Activated CD4-positive, alpha-beta T cell treated with anti-CD3 and anti-CD28 coated beads, Interleukin-2, amount 10 ng/mL, durations not matched to agents 7 days and 5 days (primary cell): ENCODE data around the gene MRPL41. TPM values are rescaled to one million over a fixed set of nuclear protein-coding genes. Genes with fewer than 3 reads are reported as not detected.
"Not testable (repeated sequence)": the region's sequence is repeated elsewhere in the genome, so short reads cannot be mapped to it uniquely, and the experiment has no call there.

ENCODE experiments used
- CTCF ChIA-PET: fragments of 350-600 bp; sonication (Branson Sonifier 250); formaldehyde crosslinking; loops from one replicate; lab custom pipeline; 2021; ENCODE audit warnings: antibody characterized with exemption; lab: Charles Lee
- POLR2A ChIA-PET: fragments of 350-600 bp; sonication (Branson Sonifier 250); formaldehyde crosslinking; loops from one replicate; lab custom pipeline; 2021; ENCODE audit warnings: antibody characterized with exemption; lab: Charles Lee
- DNase-seq: peaks from one replicate; pipeline ENCODE4 v3.0.0-alpha.2; 2020
- H3K27ac Mint-ChIP-seq: one replicate; pipeline ENCODE4 v1.8.0; 2021; ENCODE audit warnings: mild to moderate bottlenecking, moderate library complexity, mixed read lengths
- H3K27me3 Mint-ChIP-seq: one replicate; pipeline ENCODE4 v1.8.0; 2021; ENCODE audit warnings: mixed read lengths
- H3K36me3 Mint-ChIP-seq: one replicate; pipeline ENCODE4 v1.8.0; 2021; ENCODE audit warnings: low read depth, mixed read lengths
- H3K4me1 Mint-ChIP-seq: one replicate; pipeline ENCODE4 v1.8.0; 2021; ENCODE audit warnings: mixed read lengths
- H3K4me3 Mint-ChIP-seq: one replicate; pipeline ENCODE4 v1.8.0; 2021; ENCODE audit warnings: mild to moderate bottlenecking, moderate library complexity, mixed read lengths
- H3K9me3 Mint-ChIP-seq: one replicate; pipeline ENCODE4 v1.8.0; 2021; ENCODE audit warnings: mixed read lengths
- total RNA-seq, 2 experiments: library from RNA; stranded (reverse); gene quantifications; one replicate each; pipeline ENCODE4 v1.2.3, GENCODE V29; 2021

Gene MRPL41
- 10 to 100 TPM; 30.2 to 37.1 TPM for total RNA-seq

- Mint-ChIP-seq H3K4me3 (peak within 1 kb of the TSS; percentile 75), H3K4me1 (peaks cover 20% of the 10 kb centered on the region), H3K27me3 (no peaks in the 10 kb centered on the region), H3K27ac (peak within 1 kb of the TSS; percentile 85), H3K36me3 (no peaks in the 10 kb centered on the region), H3K9me3 (no peaks in the 10 kb centered on the region)
- POLR2A ChIA-PET, result no interaction called here
- CTCF ChIA-PET, result interaction anchor here (0.6 to 1.8 kb wide), 7 partner anchors 10 to 441 kb away, joined by 3 to 4 read pairs (median 3); partner anchors contain the start of genes EXD3 and NOXA1
- DNase-seq, result peak; percentile 87
These were observed at the start of gene MRPL41 for GRCh38 chr9:137551264-137552021. TSS of gene MRPL41 (plus strand) at chr9:137551879. CDS start at chr9:137552082, 203 bp downstream.

DNA sequence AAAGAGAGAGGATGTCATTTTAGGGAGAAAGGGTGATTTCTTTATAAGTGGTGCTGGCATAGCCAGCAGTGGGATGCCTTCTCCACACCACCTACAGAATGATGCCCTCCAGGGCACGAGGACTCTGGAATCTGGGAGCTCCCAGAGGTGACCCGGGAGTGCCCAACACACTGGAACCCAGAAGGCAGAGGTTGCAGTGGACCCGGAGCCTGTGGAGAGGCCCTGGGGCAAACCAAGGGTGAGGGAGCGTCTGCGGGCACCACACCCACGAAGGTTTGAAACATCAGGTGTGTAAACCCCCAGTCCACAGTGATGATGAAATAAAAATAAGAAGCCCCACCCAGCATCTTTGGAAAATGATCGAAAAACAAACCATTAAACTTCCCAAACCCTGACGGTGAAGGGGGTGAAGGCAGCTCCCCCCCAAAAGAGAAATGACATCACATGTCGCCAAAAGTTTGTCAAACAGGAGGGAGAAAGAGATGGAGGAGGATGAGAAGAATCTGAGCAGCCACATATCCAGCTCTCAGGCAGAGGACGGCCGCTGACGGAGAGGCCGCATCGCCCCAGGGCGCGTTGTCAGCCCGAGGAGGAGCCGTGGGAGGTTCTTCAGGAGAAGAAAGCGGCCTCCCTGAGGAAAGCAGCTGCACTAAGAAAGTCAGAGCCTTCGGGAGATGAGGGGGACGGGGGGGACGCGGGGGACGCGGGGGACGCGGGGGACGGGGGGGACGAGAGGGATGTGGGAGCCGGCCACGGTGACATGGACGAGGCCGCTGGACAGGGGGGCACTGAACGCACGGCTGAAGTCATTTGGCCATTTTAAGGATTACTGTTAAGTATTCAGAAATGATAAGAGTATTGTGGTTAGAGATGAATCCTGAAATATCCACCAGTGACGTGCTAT, 49.4 kb upstream of the MRPL41 start:
- Mint-ChIP-seq H3K9me3 (no peaks in the 10 kb centered on the region), H3K36me3 (no peaks in the 10 kb centered on the region), H3K4me1 (peaks cover 2% of the 10 kb centered on the region), H3K27ac (peak overlapping the region; percentile 54), H3K4me3 (no peak overlapping the region), H3K27me3 (peaks cover 2% of the 10 kb centered on the region)
- ChIA-PET POLR2A (no interaction called here), CTCF (interaction anchor here (0.6 kb wide), 1 partner anchor 238 kb away, joined by 3 read pairs; no protein-coding TSS in a partner anchor)
- no peak for DNase-seq

GRCh38 chr9:137504432-137504777, 47.3 kb upstream of the MRPL41 start:
- no peak overlapping the region for H3K27ac Mint-ChIP-seq
- H3K4me1 Mint-ChIP-seq, result peaks cover 2% of the 10 kb centered on the region
- CTCF ChIA-PET, result interaction anchor here (0.6 kb wide), 1 partner anchor 177 kb away, joined by 4 read pairs; no protein-coding TSS in a partner anchor
- H3K9me3 Mint-ChIP-seq, result no peaks in the 10 kb centered on the region
- H3K4me3 Mint-ChIP-seq, result no peak overlapping the region
- DNase-seq, result no peak
- POLR2A ChIA-PET, result no interaction called here
- H3K36me3 Mint-ChIP-seq, result no peaks in the 10 kb centered on the region
- peaks cover 2% of the 10 kb centered on the region for H3K27me3 Mint-ChIP-seq

GRCh38 chr9:137505421-137506140, 46.1 kb upstream of the MRPL41 start:
- Mint-ChIP-seq H3K36me3 (no peaks in the 10 kb centered on the region), H3K4me3 (no peak overlapping the region), H3K4me1 (peaks cover 2% of the 10 kb centered on the region), H3K27me3 (peaks cover 2% of the 10 kb centered on the region), H3K27ac (no peak overlapping the region), H3K9me3 (no peaks in the 10 kb centered on the region)
- no peak for DNase-seq
- ChIA-PET CTCF (no interaction called here), POLR2A (no interaction called here)

DNA sequence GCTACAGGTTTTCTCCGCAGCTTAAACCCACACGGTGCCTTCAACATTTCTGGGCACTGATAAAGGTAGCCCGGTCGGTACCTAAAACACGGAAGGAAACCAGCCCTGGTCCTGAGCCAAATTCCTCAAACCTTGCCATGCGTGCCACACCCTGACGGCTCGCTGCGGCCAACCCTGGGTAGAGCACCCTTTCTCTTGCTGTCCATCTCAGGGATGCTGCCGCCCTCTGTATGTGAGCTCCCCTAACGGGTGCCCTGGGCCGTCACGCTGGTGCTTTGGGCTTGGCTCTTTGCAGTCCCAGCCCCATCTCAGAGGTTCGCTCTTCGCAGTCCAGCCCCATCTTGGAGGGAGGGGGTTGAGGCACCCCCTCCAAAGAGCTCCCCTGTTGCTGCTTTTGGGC, 45.4 kb upstream of the MRPL41 start:
- Mint-ChIP-seq H3K4me1 (peaks cover 2% of the 10 kb centered on the region), H3K27me3 (peaks cover 2% of the 10 kb centered on the region), H3K9me3 (no peaks in the 10 kb centered on the region), H3K36me3 (no peaks in the 10 kb centered on the region), H3K27ac (no peak overlapping the region), H3K4me3 (no peak overlapping the region)
- POLR2A ChIA-PET, result no interaction called here
- DNase-seq, result no peak
- CTCF ChIA-PET, result no interaction called here

DNA sequence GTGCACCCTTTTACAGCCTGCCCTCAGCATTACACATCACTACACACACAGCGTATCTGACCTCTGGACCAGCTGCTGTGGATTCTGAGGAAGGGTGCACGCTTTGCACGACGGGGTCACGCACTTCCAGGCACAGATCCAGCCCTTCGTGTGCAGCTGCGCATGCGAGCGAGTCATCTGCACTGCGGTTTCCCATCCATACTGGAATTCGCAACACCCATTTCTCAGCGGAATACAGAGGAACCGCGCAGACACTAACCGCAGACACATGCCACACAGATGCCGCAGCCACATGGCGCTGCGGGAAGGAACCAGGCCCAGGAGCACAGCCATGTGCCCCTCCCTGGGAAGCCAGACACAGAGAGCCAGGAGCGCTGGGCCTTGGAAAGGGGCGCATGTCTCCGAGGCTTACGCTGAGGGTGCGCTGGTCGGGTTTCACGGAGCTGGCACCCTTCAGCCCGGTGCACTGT, 44.9 kb upstream of the MRPL41 start:
- DNase-seq, result no peak
- H3K27ac Mint-ChIP-seq, result no peak overlapping the region
- H3K27me3 Mint-ChIP-seq, result peaks cover 2% of the 10 kb centered on the region
- no peaks in the 10 kb centered on the region for H3K9me3 Mint-ChIP-seq
- no peak overlapping the region for H3K4me3 Mint-ChIP-seq
- peaks cover 2% of the 10 kb centered on the region for H3K4me1 Mint-ChIP-seq
- POLR2A ChIA-PET, result no interaction called here
- CTCF ChIA-PET, result no interaction called here
- H3K36me3 Mint-ChIP-seq, result no peaks in the 10 kb centered on the region

- ChIA-PET POLR2A (no interaction called here), CTCF (interaction anchor here (1.6 kb wide), 1 partner anchor 13 kb away, joined by 6 read pairs; no protein-coding TSS in a partner anchor)
These were observed 42.5 kb upstream of the MRPL41 start for GRCh38 chr9:137509198-137509597.

GRCh38 chr9:137511126-137511525, 40.6 kb upstream of the MRPL41 start:
- H3K27ac Mint-ChIP-seq, H3K9me3 Mint-ChIP-seq, H3K36me3 Mint-ChIP-seq, H3K4me3 Mint-ChIP-seq, DNase-seq, POLR2A ChIA-PET, H3K4me1 Mint-ChIP-seq, CTCF ChIA-PET, H3K27me3 Mint-ChIP-seq: not testable (repeated sequence)

More at GRCh38 chr9:137509198-137509597, 42.5 kb upstream of the MRPL41 start:
- H3K27ac Mint-ChIP-seq, result no peak overlapping the region
- H3K27me3 Mint-ChIP-seq, result no peaks in the 10 kb centered on the region
- H3K36me3 Mint-ChIP-seq, result no peaks in the 10 kb centered on the region
- peaks cover 4% of the 10 kb centered on the region for H3K4me1 Mint-ChIP-seq
- DNase-seq, result no peak
- H3K9me3 Mint-ChIP-seq, result no peaks in the 10 kb centered on the region
- H3K4me3 Mint-ChIP-seq, result no peak overlapping the region

DNA sequence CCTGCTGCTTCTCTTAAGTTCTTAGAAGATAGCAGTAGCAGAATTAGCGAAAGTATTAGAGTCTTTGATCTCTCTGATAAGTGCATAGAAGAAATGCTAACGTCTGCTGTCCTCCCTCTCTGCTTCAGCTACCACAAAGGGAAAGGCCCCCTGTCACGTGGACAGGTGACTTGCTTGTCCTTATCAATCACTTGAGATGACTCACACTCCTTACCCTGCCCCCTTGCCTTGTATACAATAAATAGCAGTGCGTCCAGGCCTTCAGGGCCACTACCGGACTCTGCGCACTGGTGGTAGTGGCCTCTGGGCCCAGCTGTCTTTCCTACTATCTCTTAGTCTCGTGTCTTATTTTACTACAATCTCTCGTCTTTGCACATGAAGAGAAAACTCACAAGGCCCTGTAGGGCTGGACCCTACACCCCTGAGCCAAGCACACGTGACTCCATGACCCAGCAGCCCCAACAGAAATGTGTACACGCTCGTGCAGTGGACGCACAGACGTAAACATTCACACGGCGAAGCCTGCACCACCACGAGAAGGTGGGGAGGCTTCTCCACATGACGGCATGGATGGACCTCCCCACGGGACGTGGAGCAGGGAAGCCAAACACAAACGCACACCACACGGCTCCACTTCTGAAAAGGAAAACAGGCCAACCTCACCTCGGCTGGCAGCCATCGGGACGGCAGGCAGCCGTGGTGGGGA, 39.8 kb upstream of the MRPL41 start:
- POLR2A ChIA-PET, result no interaction called here
- CTCF ChIA-PET, result no interaction called here
- no peaks in the 10 kb centered on the region for H3K36me3 Mint-ChIP-seq

GRCh38 chr9:137513136-137513535, 38.5 kb upstream of the MRPL41 start:
- H3K27ac Mint-ChIP-seq, H3K4me3 Mint-ChIP-seq, DNase-seq, H3K4me1 Mint-ChIP-seq, POLR2A ChIA-PET, H3K27me3 Mint-ChIP-seq, H3K9me3 Mint-ChIP-seq, H3K36me3 Mint-ChIP-seq: not testable (repeated sequence)
- CTCF ChIA-PET, result interaction anchor here (0.6 kb wide), 1 partner anchor 226 kb away, joined by 4 read pairs; no protein-coding TSS in a partner anchor

More for the DNA sequence above, 39.8 kb upstream of the MRPL41 start:
- no peak for DNase-seq
- no peak overlapping the region for H3K4me3 Mint-ChIP-seq
- no peaks in the 10 kb centered on the region for H3K27me3 Mint-ChIP-seq
- H3K4me1 Mint-ChIP-seq, result peaks cover 4% of the 10 kb centered on the region
- no peaks in the 10 kb centered on the region for H3K9me3 Mint-ChIP-seq
- no peak overlapping the region for H3K27ac Mint-ChIP-seq

GRCh38 chr9:137513801-137514570, 37.7 kb upstream of the MRPL41 start:
- H3K4me3 Mint-ChIP-seq, H3K27me3 Mint-ChIP-seq, DNase-seq, H3K27ac Mint-ChIP-seq, H3K36me3 Mint-ChIP-seq, CTCF ChIA-PET, H3K9me3 Mint-ChIP-seq, H3K4me1 Mint-ChIP-seq, POLR2A ChIA-PET: not testable (repeated sequence)
